ENCODE results near the gene MMAB.

The MMAB gene

GRCh38 chr12:109600995-109601394 lies 27.7 kb upstream of the MMAB start:
- no peak for DNase-seq
- peaks cover 44% of the 10 kb centered on the region for H3K4me1 ChIP-seq
- H3K4me3 ChIP-seq (ENCODE audit: low read depth, low read length), result no peak overlapping the region
- H3K9me3 ChIP-seq, result no peaks in the 10 kb centered on the region
- no peaks in the 10 kb centered on the region for H3K36me3 ChIP-seq
- H3K27me3 ChIP-seq, result no peaks in the 10 kb centered on the region
- TF ChIP-seq CTCF (IDR thresholded peaks at IDR 0.05; ENCODE audit: low read depth, low read length), result no peak

- no peaks in the 10 kb centered on the region for H3K27me3 ChIP-seq
- H3K4me1 ChIP-seq, result peaks cover 39% of the 10 kb centered on the region
- no peak for DNase-seq
- TF ChIP-seq CTCF (IDR thresholded peaks at IDR 0.05; ENCODE audit: low read depth, low read length), result no peak
- H3K36me3 ChIP-seq, result no peaks in the 10 kb centered on the region
- H3K9me3 ChIP-seq, result no peaks in the 10 kb centered on the region
- H3K4me3 ChIP-seq (ENCODE audit: low read depth, low read length), result no peak overlapping the region
Measured at GRCh38 chr12:109600481-109600880, 27.2 kb upstream of the MMAB start.

- Histone ChIP-seq H3K4me1 (peaks cover 30% of the 10 kb centered on the region), H3K36me3 (no peaks in the 10 kb centered on the region), H3K27me3 (no peaks in the 10 kb centered on the region), H3K4me3 (ENCODE audit: low read depth, low read length) (no peak overlapping the region), H3K9me3 (no peaks in the 10 kb centered on the region)
- no peak for DNase-seq
- no peak for TF ChIP-seq CTCF (IDR thresholded peaks at IDR 0.05; ENCODE audit: low read depth, low read length)
Measured at GRCh38 chr12:109599087-109599486, 25.8 kb upstream of the MMAB start.

- H3K9me3 ChIP-seq, result no peaks in the 10 kb centered on the region
- no peaks in the 10 kb centered on the region for H3K36me3 ChIP-seq
- peak overlapping the region; percentile 2; the same call in 1 of the 2 replicates for H3K4me3 ChIP-seq (ENCODE audit: low read depth, low read length)
- peaks cover 27% of the 10 kb centered on the region for H3K4me1 ChIP-seq
- peak; percentile 50 for DNase-seq
- TF ChIP-seq CTCF (IDR thresholded peaks at IDR 0.05; ENCODE audit: low read depth, low read length), result no peak
- H3K27me3 ChIP-seq, result no peaks in the 10 kb centered on the region
Measured at GRCh38 chr12:109598428-109598854, 25.1 kb upstream of the MMAB start.

- DNase-seq, result peak; percentile 95
- peaks cover 27% of the 10 kb centered on the region for H3K4me1 ChIP-seq
- H3K27me3 ChIP-seq, result no peaks in the 10 kb centered on the region
- no peaks in the 10 kb centered on the region for H3K36me3 ChIP-seq
- no peaks in the 10 kb centered on the region for H3K9me3 ChIP-seq
- peak overlapping the region; percentile 19; the same call in 1 of the 2 replicates for H3K4me3 ChIP-seq (ENCODE audit: low read depth, low read length)
- peak; percentile 96 for TF ChIP-seq CTCF (IDR thresholded peaks at IDR 0.05; ENCODE audit: low read depth, low read length)
Measured at GRCh38 chr12:109597795-109598427, 24.6 kb upstream of the MMAB start.

- no peak for TF ChIP-seq CTCF (IDR thresholded peaks at IDR 0.05; ENCODE audit: low read depth, low read length)
- Histone ChIP-seq H3K36me3 (no peaks in the 10 kb centered on the region), H3K9me3 (no peaks in the 10 kb centered on the region), H3K27me3 (no peaks in the 10 kb centered on the region), H3K4me3 (ENCODE audit: low read depth, low read length) (no peak overlapping the region), H3K4me1 (peaks cover 27% of the 10 kb centered on the region)
- no peak for DNase-seq
Measured at GRCh38 chr12:109597414-109597794, 24.1 kb upstream of the MMAB start.

All from BE2C (cell line).